Keratinocyte (primary cell): ENCODE results near the gene RAD21L1. TPM values are rescaled to one million over a fixed set of nuclear protein-coding genes. Genes with fewer than 3 reads are reported as not detected.

Experiments
- DNase-seq: peaks from one replicate; pipeline ENCODE4 v3.0.0-alpha.2; 2011; ENCODE audit warnings: low read depth, missing footprints, low spot score
- FAIRE-seq: peaks from 2 replicates; lab custom pipeline; 2011; peaks lifted over from hg19 to GRCh38; lab: Jason Lieb, UNC
- H2AFZ ChIP-seq: 2 replicates; pipeline ENCODE4 v1.6.0; 2012; ENCODE audit warnings: low read length, control low read depth, inconsistent platforms; ENCODE audit not compliant: control insufficient read depth
- H3K27ac ChIP-seq: 2 replicates; pipeline ENCODE4 v1.5.1; 2011; ENCODE audit warnings: low read length; ENCODE audit not compliant: control insufficient read depth, insufficient read depth
- H3K27me3 ChIP-seq: 3 replicates; pipeline ENCODE4 v1.6.0; 2011; ENCODE audit warnings: low read length; ENCODE audit not compliant: control insufficient read depth, insufficient read depth; ENCODE audit errors: extremely low read depth
- H3K36me3 ChIP-seq, 2 experiments: 2 replicates in 1 of 2; 3 replicates in 1 of 2; pipeline ENCODE4 v1.5.1; 2011; ENCODE audit warnings: low read length in 2 of 2, mild to moderate bottlenecking in 1 of 2; ENCODE audit not compliant: control insufficient read depth in 2 of 2, insufficient read depth in 2 of 2; ENCODE audit errors: extremely low read depth in 1 of 2
- H3K4me1 ChIP-seq: 3 replicates; pipeline ENCODE4 v1.5.1; 2011; ENCODE audit warnings: low read length; ENCODE audit not compliant: control insufficient read depth, insufficient read depth; ENCODE audit errors: extremely low read depth
- H3K4me2 ChIP-seq: 3 replicates; pipeline ENCODE4 v1.6.0; 2011; ENCODE audit warnings: low read depth, low read length; ENCODE audit not compliant: control insufficient read depth, insufficient read depth; ENCODE audit errors: extremely low read depth
- H3K4me3 ChIP-seq, 3 experiments: fragments of 200-600 bp in 1 of 3; sonication (generic) in 1 of 3; 2 replicates in 2 of 3; 3 replicates in 1 of 3; pipeline ENCODE4 v1.5.1; 2011 to 2016; ENCODE audit warnings: low read length in 3 of 3, mild to moderate bottlenecking in 3 of 3, control low read depth in 2 of 3, inconsistent platforms in 1 of 3, low read depth in 1 of 3, mixed read lengths in 1 of 3, mixed run types in 1 of 3, moderate library complexity in 1 of 3; ENCODE audit not compliant: control insufficient read depth in 2 of 3, insufficient read depth in 2 of 3; ENCODE audit errors: extremely low read depth in 1 of 3
- H3K79me2 ChIP-seq: 2 replicates; pipeline ENCODE4 v1.6.0; 2012; ENCODE audit warnings: low read length; ENCODE audit not compliant: control insufficient read depth, insufficient read depth
- H3K9ac ChIP-seq: 3 replicates; pipeline ENCODE4 v1.6.0; 2011; ENCODE audit warnings: low read length; ENCODE audit not compliant: control insufficient read depth, insufficient read depth; ENCODE audit errors: extremely low read depth
- H3K9me1 ChIP-seq: 3 replicates; pipeline ENCODE4 v1.6.0; 2011; ENCODE audit warnings: low read length; ENCODE audit not compliant: control insufficient read depth, insufficient read depth; ENCODE audit errors: extremely low read depth
- H3K9me3 ChIP-seq: 2 replicates; pipeline ENCODE4 v1.5.1; 2012; ENCODE audit warnings: low read depth, low read length; ENCODE audit not compliant: control insufficient read depth
- H4K20me1 ChIP-seq: 3 replicates; pipeline ENCODE4 v1.6.0; 2011; ENCODE audit warnings: low read length; ENCODE audit not compliant: control insufficient read depth, insufficient read depth; ENCODE audit errors: extremely low read depth
- CTCF ChIP-seq, 3 experiments: IDR thresholded peaks in 1 of 3; conservative IDR thresholded peaks in 1 of 3; optimal IDR thresholded peaks in 1 of 3; 2 replicates in 2 of 3; 3 replicates in 1 of 3; pipeline versions ENCODE3 to v1.5.1; 2011; ENCODE audit warnings: low read length in 3 of 3, mild to moderate bottlenecking in 3 of 3, moderate library complexity in 2 of 3, control low read depth in 1 of 3, inconsistent platforms in 1 of 3; ENCODE audit not compliant: insufficient read depth in 2 of 3; ENCODE audit errors: extremely low read depth in 1 of 3
- EZH2 ChIP-seq: IDR thresholded peaks from one replicate; pipeline ENCODE4 v1.6.1; 2012; ENCODE audit warnings: inconsistent platforms, mild to moderate bottlenecking, low read length, moderate library complexity
- dilution Hi-C: fragments of 300-500 bp; cut with MboI; formaldehyde crosslinking; loops from one replicate; pipeline ENCODE4 v1.7.0; 2020; ENCODE audit warnings: low sequenced_read_pairs; ENCODE audit not compliant: extremely low pct_ligation_motif_present
- polyA plus RNA-seq, 5 experiments: library from polyadenylated mRNA; depleted of rRNA in 3 of 5; stranded (reverse) in 3 of 5; stranded (forward) in 1 of 5; unstranded in 1 of 5; fragments of >200 nt; gene quantifications; 1 replicate in 1 of 5; 2 replicates in 3 of 5; 3 replicates in 1 of 5; pipeline versions ENCODE4 v1.2.1 to v1.2.3, GENCODE V29; 2011 to 2012; ENCODE audit warnings: missing spikeins in 2 of 5, low read depth in 1 of 5, low replicate concordance in 1 of 5

Gene RAD21L1
- polyA plus RNA-seq, 1 donor (not counting 4 experiments of a cell fraction or from before 2014, with no cell fraction given): not detected

DNA sequence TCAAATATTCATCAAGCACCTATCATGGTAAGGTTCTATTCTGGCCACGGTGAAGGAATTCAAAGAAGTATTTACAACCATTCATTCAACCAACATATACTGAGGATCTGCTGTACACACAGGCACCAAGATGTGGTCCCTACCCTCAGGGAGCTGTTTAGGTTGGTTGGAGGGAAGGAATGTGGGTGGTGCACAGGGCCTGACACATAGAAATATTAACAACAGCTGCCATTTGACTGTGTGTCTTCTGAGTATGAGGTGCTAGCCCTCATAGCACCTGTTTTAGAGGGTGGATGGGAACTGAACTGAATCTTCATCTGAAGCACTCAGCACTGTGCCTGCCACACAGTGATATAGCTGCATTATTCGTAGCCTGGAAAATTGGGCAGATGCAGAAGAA lies 47.5 kb downstream of the RAD21L1 start:
- dilution Hi-C loops: no loop called here
- TF ChIP-seq EZH2: no peak
- no peak for TF ChIP-seq CTCF (optimal IDR thresholded peaks at IDR 0.05 in 1 of 3, IDR thresholded peaks at IDR 0.05 in 1 of 3, conservative IDR thresholded peaks at IDR 0.05 in 1 of 3; ENCODE audit: extremely low read depth in 1 of 3, insufficient read depth in 2 of 3, low read length in 3 of 3)
- Histone ChIP-seq H3K9ac (no peak overlapping the region), H2AFZ (no peak overlapping the region), H4K20me1 (no peaks in the 10 kb centered on the region), H3K79me2 (no peaks in the 10 kb centered on the region), H3K27me3 (no peaks in the 10 kb centered on the region), H3K27ac (no peak overlapping the region), H3K36me3 (no peaks in the 10 kb centered on the region), H3K9me1 (no peaks in the 10 kb centered on the region), H3K4me2 (no peak overlapping the region), H3K4me1 (no peaks in the 10 kb centered on the region), H3K9me3 (no peaks in the 10 kb centered on the region), H3K4me3 (no peak overlapping the region)
- FAIRE-seq: no peak
- no peak for DNase-seq

GRCh38 chr20:1274485-1275311 lies 48.9 kb downstream of the RAD21L1 start:
- H3K9me1 ChIP-seq: no peaks in the 10 kb centered on the region
- H3K9ac ChIP-seq: no peak overlapping the region
- H3K4me2 ChIP-seq: no peak overlapping the region
- no peak overlapping the region for H2AFZ ChIP-seq
- H3K9me3 ChIP-seq: no peaks in the 10 kb centered on the region
- TF ChIP-seq CTCF (optimal IDR thresholded peaks at IDR 0.05 in 1 of 3, IDR thresholded peaks at IDR 0.05 in 1 of 3, conservative IDR thresholded peaks at IDR 0.05 in 1 of 3; ENCODE audit: extremely low read depth in 1 of 3, insufficient read depth in 2 of 3, low read length in 3 of 3): no peak
- TF ChIP-seq EZH2: no peak
- H3K4me1 ChIP-seq: no peaks in the 10 kb centered on the region
- H4K20me1 ChIP-seq: no peaks in the 10 kb centered on the region
- FAIRE-seq (no peak), DNase-seq (no peak)
- dilution Hi-C loops: no loop called here
- no peak overlapping the region for H3K27ac ChIP-seq
- H3K4me3 ChIP-seq: no peak overlapping the region
- no peaks in the 10 kb centered on the region for H3K79me2 ChIP-seq
- H3K36me3 ChIP-seq: no peaks in the 10 kb centered on the region
- no peaks in the 10 kb centered on the region for H3K27me3 ChIP-seq
